NCI-H82 (cell line): ENCODE data around the gene KLF8.
"Not testable (repeated sequence)": the region's sequence is repeated elsewhere in the genome, so short reads cannot be mapped to it uniquely, and the experiment has no call there.

Experiments used
- DNase-seq: peaks from one replicate; lab custom pipeline; 2025; lab: John Stamatoyannopoulos, UW

KLF8 gene

DNA sequence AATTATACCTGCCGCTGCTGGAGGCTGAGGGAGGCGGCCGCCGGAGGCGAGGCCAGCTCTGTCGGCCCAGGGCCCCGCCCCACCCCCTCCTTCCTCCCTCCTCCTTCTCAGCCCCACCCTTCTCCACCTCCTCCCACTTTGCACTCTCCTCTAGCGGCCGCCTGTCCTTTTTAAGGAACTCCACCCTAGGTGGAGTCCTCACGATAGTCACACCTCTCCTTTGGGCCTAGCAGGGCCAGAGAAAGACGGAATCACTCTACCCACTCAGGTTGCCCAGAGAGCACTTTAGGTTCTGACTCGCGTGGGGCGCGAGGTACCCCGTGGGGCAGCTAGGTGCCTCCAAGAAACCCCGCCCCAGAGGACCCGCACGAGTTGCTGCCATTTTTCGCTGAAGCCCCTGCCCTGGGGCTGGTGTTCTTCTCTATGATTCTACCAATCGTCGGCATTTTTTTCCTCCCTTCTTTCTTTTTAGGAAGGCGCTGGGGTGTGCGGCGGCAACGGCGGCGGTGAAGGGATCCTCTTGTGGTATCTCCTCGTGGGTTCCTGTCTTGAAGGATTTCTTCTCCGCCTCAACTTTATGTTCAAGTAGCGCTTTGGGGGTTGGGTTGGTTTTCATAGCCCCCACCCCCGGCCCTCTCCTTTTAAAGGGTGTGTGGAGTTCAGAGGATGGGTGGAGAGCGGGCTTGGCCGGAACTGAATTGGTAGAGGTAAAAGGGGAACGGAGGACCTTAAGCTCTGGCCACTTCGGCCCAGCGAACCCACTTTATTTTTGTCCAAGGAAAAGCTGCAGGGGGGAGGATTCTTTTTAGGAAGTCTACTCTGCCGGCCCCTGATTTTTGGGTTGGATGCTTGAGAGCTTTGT, at the start of gene KLF8:
Gene KLF8 (plus strand): TSS at position 136 of the 862 bp plus-strand sequence. CDS start 979 bp downstream, outside the sequence.
- DNase-seq = peak; percentile 32

DNA sequence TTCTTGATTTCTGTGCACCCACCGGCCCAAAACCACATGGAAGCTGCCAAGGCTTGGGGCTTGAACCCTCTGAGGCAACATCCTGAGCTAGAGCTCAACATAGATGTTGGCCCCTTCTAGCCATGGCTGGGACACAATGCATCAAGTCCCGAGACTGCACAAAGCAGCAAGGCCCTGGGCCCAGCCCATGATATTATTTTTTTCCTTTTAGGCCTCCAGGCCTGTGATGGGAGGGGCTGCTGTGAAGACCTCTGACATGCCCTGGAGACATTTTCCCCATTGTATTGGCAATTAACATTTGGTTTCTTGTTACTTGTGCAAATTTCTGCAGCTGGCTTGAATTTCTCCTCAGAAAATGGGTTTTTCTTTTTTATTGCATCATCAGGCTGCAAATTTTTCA, 25.2 kb upstream of the KLF8 start:
- not testable (repeated sequence) for DNase-seq

DNA sequence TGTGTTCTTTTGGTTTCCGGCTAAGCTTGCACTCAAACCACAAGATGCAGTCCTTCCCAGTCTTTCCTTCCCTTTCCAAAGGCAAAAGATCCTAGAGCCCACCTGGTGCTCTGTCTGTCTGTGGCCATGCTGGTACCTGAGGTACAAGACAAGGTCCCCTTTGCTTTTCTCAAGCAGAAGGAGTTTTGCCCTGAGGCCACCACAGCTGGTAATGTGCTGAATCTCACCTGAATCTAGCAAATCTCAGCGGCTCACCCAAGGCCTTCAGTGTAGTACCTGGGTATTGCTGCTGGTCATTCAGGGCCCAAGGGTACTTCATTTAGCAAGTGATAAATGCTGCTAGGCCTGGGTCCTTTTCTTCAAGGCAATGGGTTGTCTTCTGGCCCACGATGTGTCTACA, 20.5 kb upstream of the KLF8 start:
- no peak for DNase-seq

DNA sequence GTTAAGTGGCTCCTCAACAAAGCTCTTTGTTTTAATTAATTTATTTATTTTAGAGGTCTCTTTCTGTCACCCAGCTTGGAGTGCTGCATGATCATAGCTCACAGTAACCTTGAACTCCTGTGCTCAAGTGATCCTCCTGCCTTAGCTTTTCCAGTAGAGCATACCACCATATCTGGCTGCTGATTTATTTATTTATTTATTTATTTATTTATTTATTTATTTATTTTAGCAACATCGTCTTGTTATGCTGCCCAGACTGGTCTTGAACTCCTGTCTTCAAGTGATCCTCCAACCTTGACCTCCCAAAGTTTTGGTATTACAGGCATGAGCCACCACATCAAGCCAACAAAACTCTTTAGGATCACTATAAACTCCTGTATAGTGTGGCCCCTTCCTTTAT, 15.8 kb upstream of the KLF8 start:
- no peak for DNase-seq

DNA sequence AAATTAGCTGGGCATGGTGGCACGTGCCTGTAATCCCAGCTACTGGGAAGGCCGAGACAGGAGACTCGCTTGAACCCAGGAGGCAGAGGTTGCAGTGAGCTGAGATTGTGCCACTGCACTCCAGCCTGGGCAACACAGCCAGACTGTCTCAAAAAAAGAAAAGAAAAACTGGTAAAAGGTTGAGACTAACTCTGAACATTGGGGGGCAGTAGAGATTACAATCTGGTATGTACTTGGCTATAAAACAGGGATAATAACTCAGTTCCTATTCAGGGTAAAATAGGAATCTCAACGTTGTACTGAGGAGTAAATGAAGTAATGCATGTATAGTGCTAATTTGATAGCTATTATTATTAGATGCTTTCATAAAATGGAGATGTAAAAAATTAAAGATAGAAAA, 12.5 kb upstream of the KLF8 start:
- DNase-seq = peak; percentile 6

DNA sequence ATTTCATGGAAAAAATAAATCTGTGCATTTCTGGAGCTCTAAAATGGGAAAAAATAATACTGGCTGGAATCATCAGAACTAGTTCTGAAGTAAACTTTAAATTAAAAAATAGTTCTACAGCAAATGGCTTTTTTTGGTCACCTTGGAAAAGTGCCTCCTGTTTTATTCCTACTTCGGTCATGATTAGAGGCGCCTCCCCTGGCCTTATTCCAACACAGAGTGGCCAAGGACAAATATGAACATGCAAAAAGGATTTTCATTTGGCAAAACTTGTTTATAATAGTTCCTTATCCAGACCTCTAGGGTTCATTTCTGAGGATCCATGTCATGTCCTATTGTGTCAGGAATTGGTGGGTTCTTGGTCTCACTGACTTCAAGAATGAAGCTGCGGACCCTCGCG, 11.1 kb upstream of the KLF8 start:
- no peak for DNase-seq

DNA sequence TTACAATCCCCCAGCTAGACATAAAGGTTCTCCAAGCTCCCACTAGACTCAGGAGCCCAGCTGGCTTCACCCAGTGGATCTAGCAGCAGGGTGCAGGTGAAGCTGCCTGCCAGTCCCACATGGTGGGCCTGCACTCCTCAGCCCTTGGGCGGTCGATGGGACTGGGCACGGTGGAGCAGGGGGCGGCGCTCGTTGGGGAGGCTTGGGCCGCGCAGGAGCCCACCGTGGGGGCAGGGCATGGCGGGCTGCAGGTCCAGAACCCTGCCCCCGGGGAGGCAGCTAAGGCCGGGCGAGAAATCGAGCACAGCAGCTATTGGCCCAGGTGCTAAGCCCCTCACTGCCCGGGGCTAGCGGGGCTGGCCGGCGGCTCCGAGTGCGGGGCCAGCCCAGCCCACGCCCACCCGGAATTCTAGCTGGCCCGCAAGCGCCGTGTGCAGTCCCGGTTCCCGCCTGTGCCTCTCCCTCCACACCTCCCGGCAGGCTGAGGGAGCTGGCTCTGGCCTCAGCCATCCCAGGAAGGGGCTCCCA, 9.6 kb upstream of the KLF8 start:
- no peak for DNase-seq

DNA sequence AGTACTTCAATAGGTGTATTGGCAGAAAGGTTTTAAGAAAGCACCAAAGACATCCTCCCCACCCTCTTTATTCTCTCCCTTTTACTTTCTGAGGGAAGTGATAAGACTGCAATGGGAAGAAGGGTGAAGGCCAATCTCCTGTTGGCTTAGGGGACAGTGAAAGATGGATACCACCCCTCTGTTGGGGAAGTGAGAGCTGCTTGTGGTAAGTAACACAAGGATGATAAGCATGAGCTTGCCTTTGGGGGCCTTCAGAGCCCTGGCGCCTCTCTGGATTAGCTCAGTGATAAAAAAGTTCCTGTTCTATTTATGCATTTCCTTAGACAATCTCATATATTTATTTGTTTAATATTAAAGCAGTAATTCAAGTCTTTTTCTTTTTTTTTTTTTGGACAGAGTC, 5.2 kb upstream of the KLF8 start:
- no peak for DNase-seq

DNA sequence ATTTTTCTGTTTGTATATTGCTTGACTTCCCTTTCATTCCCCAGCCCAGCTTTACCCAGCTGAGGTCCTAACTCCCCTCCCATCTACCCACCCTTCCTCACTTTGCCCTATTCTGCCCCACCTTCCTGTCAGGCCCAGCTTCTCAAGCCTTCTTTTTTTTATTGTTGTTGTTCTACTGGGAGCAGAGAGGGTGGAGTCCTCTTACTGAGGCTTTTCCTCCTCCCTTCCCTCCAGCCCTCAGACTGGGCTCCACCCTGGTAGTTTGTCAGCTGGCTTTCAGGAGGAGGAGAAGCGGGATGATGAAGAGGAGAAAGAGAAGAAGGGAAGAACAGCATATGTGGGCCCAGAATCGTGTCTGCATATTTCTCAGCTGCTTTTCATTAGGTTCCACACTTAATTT, 3.2 kb upstream of the KLF8 start:
- DNase-seq = no peak

DNA sequence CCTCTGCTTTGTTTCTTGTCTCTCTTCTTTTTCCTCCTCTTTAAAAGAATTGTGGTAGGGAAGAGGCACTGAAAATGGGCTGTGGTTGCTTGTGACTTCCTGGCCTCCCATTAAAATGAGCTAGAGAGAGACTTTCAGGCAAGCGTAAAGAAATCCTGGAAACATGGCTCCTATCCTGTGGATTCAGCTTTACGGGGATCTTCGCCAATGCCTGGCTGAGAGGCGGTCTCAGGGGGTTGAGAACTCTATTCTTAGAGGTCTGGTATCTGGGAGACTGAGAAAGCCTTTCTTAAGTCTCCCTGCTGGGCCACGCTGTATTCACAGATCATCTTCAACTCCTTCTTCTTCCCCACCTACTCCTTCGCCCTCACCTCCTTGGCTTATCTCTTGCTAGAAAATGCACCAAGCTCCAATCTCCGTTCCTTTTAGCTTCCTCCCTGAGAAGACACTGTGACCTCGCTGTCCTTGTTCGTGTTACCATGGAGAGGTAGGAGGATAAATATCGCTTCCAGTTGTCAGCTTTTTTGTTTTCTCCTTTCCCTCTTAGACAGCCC, 542 bp upstream of the KLF8 start:
- no peak for DNase-seq

DNA sequence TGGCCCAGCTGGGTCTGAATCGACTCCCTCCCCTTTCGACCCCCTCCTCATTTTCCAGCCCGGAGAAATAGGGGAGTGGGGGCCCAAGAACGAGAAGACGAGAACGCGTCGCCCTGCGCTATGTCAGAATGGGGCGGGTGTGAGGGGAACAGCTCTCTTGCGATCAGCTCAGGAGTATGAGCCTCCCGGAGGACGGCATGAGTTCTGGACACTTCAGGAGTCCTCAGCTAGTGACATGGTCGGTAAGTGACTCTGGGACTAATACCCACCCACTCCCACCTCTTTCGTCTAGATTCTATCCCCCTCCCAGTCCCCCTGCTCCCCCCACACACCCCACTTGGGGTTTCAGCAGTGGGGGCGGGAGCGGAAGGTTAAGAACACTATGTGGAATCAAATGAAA, 944 bp downstream of the KLF8 start:
- DNase-seq = no peak

DNA sequence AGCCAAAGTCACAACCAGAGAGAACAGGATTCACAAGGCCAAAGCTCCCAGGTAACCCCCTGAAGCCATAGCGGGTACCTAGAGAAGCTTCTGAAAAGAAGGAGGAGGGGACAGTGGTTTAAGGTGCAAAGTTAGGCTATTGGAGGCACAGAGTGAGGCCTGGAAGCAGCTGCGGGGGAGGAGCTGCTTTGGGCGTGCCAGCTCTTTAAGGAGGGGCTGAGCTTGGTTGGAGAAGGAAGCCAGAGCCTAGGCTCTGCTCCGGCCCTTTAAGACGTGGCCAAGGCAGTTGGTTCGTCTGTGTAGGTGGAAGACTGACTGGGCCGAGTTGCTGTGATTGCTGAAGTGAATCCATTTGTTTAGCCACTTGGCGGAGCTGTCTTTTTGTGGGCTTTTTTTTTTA, 1.5 kb downstream of the KLF8 start:
- peak; percentile 8 for DNase-seq

DNA sequence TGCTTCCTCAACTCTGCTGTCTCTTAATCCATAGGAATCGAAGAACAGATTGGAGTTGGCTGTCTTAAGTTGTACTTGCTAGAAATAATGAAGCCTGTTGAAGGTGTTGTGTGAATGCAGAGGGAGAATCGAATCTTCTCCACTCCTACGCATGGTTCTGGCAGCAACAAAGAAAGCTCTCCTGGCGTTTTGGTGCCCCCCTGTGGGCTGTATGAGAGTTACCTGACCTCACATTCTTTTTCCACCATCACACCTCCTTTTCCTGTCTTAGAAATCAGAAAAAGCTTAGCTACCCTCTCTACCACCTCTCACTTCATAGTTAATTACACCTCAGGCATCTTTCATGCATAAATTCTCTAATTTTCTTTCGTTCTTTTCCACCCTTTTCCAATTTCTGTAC, 16.3 kb downstream of the KLF8 start:
- DNase-seq = peak; percentile 72

DNA sequence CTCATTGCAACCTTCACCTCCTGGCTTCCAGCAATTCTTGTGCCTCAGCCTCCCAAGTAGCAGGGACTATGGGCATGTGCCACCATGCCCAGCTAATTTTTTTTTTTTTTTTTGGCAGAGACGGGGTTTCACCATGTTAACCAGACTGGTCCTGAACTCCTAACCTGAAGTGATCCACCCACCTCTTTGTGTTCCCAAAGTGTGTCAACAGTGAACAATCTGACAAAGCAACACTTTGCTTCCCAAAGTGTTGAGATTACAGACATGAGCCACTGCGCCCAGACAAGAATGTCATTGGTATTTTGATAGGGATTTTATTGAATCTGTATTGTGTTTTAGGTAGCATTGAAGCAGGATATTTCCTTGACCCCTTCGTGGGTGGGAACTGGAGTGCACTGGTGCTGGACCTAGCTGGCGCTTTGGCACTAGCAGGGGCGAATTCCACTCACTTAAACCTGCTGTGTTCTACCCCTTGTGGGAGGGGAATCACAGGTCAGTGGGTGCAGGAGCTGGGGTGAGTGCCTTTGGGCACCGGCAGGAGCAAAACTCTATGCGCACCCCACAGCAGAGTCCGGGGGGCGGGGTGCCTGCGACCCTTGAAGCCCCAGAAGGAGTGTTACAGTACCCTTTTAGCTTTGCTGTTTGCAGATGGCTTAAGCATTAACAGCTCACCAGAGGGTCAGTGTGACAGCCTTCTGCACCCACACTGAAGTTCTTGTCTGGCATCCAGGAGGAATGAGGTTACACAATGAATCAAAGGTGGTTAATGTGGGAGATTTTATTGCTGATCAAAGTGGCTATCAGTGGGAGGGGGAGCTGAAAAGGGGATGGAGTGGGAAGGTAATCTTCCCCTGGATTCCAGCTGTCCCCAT, 21.9 kb downstream of the KLF8 start:
- DNase-seq = no peak

DNA sequence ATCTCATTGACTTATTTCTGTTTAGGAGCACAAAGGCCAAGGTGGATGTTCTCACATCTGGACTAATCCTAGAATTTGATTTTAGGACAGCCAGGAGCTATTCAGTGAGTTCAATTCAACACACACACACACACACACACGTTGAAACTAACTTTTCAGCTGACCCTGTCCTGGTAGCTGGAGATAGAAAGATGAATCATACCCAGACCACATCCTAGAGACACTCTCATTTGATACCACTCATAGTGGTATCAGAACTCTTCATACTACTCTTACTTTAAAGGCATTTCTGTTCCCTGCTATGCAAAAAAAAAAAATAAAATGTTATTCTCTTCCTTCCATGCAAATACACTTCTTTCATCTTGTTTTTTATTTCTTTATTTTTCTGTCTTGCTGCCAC, 36.7 kb downstream of the KLF8 start:
- no peak for DNase-seq

DNA sequence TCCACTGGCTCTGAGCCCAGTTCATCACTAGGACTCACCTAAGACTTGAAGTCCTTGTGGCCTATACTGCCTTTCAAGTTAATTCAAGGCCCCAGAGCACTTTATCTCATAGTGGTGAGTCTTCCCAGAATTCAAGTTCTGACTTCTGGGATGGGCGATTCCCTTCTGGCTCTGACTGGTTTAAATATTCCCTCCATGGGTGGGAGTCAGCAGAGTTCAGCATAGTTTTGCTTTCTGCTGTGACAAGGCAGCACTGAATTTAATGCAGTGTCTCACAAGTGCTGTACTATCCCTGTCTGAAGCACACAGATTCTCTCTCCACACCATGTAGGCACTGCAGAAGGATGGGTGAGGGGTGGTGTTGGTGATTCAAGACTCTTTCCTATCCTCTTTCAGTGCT, 46.5 kb downstream of the KLF8 start:
- DNase-seq = no peak

DNA sequence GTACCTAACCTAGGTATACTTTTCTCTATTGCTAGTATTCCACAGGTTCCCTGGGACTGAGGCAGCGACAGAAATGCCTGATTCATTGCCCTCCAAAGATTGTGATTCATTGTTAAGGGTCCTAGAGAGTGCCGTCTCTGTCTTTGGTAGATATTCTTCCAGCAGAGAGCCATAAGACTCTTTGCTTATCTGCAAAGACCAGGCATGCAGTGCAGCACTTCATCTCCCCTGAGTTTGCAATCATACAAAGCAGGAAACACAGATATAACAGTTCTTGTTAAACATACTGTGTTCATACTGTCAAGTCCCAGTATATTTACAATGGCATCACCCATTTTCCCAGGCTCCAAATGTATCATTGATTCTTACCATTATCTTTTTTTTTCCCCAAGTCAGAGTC, 47.7 kb downstream of the KLF8 start:
- no peak for DNase-seq

DNA sequence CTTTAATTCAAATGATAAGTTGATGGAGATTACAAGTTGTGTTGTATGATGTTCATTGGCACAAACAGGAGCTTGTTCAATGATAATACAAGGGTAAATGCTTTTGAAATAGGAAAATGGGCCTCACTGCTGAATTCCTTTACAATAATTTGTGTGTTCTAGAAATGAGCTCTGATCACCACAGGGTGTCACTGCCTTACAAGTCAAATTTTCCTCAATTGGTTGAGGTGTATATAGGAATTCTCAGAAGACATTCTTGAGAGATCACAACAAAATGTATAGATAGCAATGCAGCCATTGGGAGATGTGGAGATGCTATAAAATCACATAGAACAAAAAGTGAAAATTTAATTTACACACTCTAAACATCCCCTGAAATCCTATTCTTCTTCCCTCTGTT, 49.6 kb downstream of the KLF8 start:
- peak; percentile 47 for DNase-seq

DNA sequence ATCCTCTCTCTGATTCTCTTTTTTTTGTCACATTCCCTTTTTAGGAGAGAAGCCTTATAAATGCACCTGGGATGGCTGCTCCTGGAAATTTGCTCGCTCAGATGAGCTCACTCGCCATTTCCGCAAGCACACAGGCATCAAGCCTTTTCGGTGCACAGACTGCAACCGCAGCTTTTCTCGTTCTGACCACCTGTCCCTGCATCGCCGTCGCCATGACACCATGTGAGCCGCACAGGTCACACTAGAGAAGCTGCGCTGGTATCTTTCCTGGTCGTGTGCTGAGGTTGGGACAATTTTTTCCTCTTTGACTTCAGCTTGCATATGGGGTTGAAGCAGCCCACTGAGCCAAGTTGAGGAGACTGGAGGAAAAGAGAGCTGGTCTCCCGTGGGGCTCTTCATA, 52.1 kb downstream of the KLF8 start:
- DNase-seq = peak; percentile 57

DNA sequence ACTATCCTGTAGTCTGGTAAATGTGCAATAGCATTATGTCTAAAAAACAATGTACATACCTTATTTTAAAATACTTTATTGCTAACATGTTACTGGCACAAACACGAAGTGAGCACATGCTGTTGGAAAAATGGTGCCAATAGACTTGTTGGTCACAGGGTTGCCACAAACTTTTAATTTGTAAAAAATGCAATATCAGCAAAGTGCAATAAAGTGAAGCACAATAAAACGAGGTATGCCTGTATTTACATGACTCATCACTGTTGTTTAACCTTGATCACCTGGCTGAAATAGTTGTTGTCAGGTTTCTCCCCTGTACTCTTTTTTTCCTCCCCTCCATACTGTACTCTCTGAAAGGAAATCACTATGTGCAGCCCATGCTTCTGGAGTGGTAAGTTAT, 56.5 kb downstream of the KLF8 start:
- DNase-seq = no peak

DNA sequence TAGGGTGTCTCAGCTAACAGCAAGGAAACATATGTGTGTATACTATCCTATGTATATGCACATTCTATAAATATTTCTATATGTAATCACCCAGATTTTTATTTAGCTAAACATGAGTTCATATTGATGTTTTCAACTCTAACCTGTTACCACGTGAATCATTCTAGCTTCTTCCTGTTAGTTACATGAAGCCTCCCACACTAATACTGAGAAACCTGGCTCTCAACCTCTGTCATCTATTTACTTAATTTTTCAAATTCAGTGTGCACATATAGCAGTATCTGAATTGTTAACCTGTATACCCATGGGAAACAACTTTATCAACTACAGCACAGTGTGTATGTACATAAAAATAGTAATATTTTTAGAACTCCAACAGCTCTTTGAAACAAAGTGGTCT, 57.3 kb downstream of the KLF8 start:
- DNase-seq = no peak

DNA sequence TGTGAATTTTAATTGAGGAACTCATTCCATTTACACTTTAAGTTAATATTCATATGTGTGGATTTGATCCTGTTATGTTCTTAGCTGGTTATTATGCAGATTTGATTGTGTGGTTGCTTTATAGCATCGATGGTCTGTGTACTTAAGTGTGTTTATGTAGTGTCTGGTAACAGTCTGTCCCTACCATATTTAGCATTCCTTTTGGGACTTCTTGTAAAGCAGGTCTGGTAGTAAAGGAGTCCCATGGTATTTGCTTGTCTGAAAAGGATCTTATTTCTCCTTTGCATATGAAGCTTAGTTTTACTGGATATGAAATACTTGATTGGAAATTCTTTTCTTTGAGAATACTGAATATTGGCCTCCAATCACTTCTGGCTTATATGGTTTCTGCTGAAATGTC, 76.6 kb downstream of the KLF8 start:
- DNase-seq = no peak

DNA sequence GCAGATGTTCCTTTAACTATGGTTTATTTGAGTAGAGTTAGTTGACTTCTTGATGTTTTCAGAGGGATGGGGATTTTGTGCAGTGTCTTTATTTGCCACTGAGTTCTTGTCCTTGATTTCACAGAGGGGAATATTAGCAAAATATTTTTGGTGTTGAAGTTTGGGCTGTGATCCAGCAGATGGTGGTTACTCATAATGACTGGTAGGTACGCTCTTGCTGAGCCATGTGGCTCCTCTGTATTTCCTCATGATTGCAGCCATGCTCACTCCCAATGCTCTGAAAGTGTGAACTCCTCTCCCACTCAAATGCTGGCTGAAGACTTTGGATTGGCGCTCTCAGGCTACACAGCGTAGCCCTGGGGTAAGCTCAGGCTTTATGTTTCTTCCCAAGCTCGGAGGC, 77.7 kb downstream of the KLF8 start:
- no peak for DNase-seq
